Trophoblast cell (in vitro differentiated cells and primary cell): ENCODE results near the gene HOXD8.

Experiments used
- DNase-seq, 2 donors: peaks; one replicate each; pipeline ENCODE4 v3.0.0-alpha.2; 2016
- H2AFZ ChIP-seq: 2 replicates; pipeline ENCODE4 v1.6.1; 2013; ENCODE audit warnings: low read length, moderate library complexity, mild to moderate bottlenecking; ENCODE audit not compliant: insufficient read depth, poor library complexity
- H2AK5ac ChIP-seq: 2 replicates; pipeline ENCODE4 v1.6.1; 2013; ENCODE audit warnings: mild to moderate bottlenecking, low read length
- H2BK120ac ChIP-seq: 2 replicates; pipeline ENCODE4 v1.6.1; 2013; ENCODE audit warnings: low read length, mild to moderate bottlenecking, moderate library complexity; ENCODE audit not compliant: insufficient read depth, poor library complexity
- H2BK12ac ChIP-seq: 2 replicates; pipeline ENCODE4 v1.6.1; 2013; ENCODE audit warnings: mild to moderate bottlenecking, low read length, moderate library complexity
- H2BK5ac ChIP-seq: 2 replicates; pipeline ENCODE4 v1.6.1; 2013; ENCODE audit warnings: low read length, low read depth, moderate library complexity, mild to moderate bottlenecking; ENCODE audit not compliant: poor library complexity
- H3K14ac ChIP-seq: 2 replicates; pipeline ENCODE4 v1.6.1; 2013; ENCODE audit warnings: mild to moderate bottlenecking, low read length
- H3K18ac ChIP-seq: 2 replicates; pipeline ENCODE4 v1.6.1; 2013; ENCODE audit warnings: mild to moderate bottlenecking, low read length
- H3K23ac ChIP-seq: 2 replicates; pipeline ENCODE4 v1.6.1; 2013; ENCODE audit warnings: low read length
- H3K27ac ChIP-seq: 2 replicates; pipeline ENCODE4 v1.5.1; 2013; ENCODE audit warnings: low read depth, mild to moderate bottlenecking, inconsistent platforms, low read length, moderate library complexity
- H3K27me3 ChIP-seq: 2 replicates; pipeline ENCODE4 v1.6.1; 2013; ENCODE audit warnings: inconsistent platforms, mild to moderate bottlenecking, low read length, moderate library complexity; ENCODE audit not compliant: insufficient read depth
- H3K36me3 ChIP-seq, 2 experiments: 1 replicate in 1 of 2; 2 replicates in 1 of 2; pipeline ENCODE4 v1.6.1; 2013; ENCODE audit warnings: low read length in 2 of 2, mild to moderate bottlenecking in 2 of 2, moderate library complexity in 1 of 2; ENCODE audit not compliant: insufficient read depth in 2 of 2, control insufficient read depth in 1 of 2
- H3K4ac ChIP-seq: 2 replicates; pipeline ENCODE4 v1.6.1; 2013; ENCODE audit warnings: low read depth, mild to moderate bottlenecking, low read length, moderate library complexity
- H3K4me1 ChIP-seq, 2 experiments: 1 replicate in 1 of 2; 2 replicates in 1 of 2; pipeline ENCODE4 v1.6.1; 2013; ENCODE audit warnings: low read length in 2 of 2, mild to moderate bottlenecking in 2 of 2, moderate library complexity in 1 of 2; ENCODE audit not compliant: insufficient read depth in 2 of 2, control insufficient read depth in 1 of 2
- H3K4me2 ChIP-seq: 2 replicates; pipeline ENCODE4 v1.6.1; 2013; ENCODE audit warnings: inconsistent platforms, mild to moderate bottlenecking, low read length, moderate library complexity
- H3K4me3 ChIP-seq: 2 replicates; pipeline ENCODE4 v1.5.1; 2013; ENCODE audit warnings: mild to moderate bottlenecking, low read depth, low read length, inconsistent platforms
- H3K79me1 ChIP-seq: one replicate; pipeline ENCODE4 v1.6.1; 2013; ENCODE audit warnings: low read length
- H3K79me2 ChIP-seq: 2 replicates; pipeline ENCODE4 v1.6.1; 2013; ENCODE audit warnings: low read length, mild to moderate bottlenecking; ENCODE audit not compliant: control insufficient read depth, insufficient read depth, poor library complexity
- H3K9ac ChIP-seq: 2 replicates; pipeline ENCODE4 v1.6.1; 2013; ENCODE audit warnings: mild to moderate bottlenecking, low read length
- H3K9me3 ChIP-seq: 2 replicates; pipeline ENCODE4 v1.6.1; 2013; ENCODE audit warnings: low read depth, mild to moderate bottlenecking, control low read depth, inconsistent platforms, low read length; ENCODE audit not compliant: insufficient read depth
- H4K12ac ChIP-seq: 2 replicates; pipeline ENCODE4 v1.6.1; 2013; ENCODE audit warnings: low read depth, mild to moderate bottlenecking, low read length, moderate library complexity
- H4K8ac ChIP-seq: 2 replicates; pipeline ENCODE4 v1.6.1; 2013; ENCODE audit warnings: low read depth, mild to moderate bottlenecking, low read length, moderate library complexity
- H4K91ac ChIP-seq: one replicate; pipeline ENCODE4 v1.6.1; 2013; ENCODE audit warnings: low read depth, mild to moderate bottlenecking, low read length, moderate library complexity
- WGBS: extraction: QIAGEN DNeasy Blood & Tissue Kit; methylation state at CpG from one replicate; pipeline ENCODE4 v1.1.7; 2013; ENCODE audit warnings: missing lambda C conversion rate; ENCODE audit not compliant: insufficient read length, insufficient coverage; ENCODE audit errors: extremely low coverage; 5-methylcytosine and 5-hydroxymethylcytosine counted together

HOXD8 gene

GRCh38 chr2:176109946-176110345 is 19.6 kb upstream of the HOXD8 start:
- Histone ChIP-seq H3K79me2 (no peaks in the 10 kb centered on the region), H4K91ac (no peak overlapping the region), H3K14ac (no peak overlapping the region), H2BK12ac (no peak overlapping the region), H3K4ac (no peak overlapping the region), H3K79me1 (no peaks in the 10 kb centered on the region), H4K8ac (no peak overlapping the region), H3K36me3 (no peaks in the 10 kb centered on the region), H2BK120ac (no peak overlapping the region), H2BK5ac (no peak overlapping the region), H3K27ac (no peak overlapping the region), H3K4me2 (no peak overlapping the region), H2AFZ (no peak overlapping the region), H3K27me3 (peaks cover 81% of the 10 kb centered on the region), H3K23ac (no peak overlapping the region), H3K4me1 (peaks cover 7% of the 10 kb centered on the region in 2 experiments), H4K12ac (no peak overlapping the region), H2AK5ac (no peak overlapping the region), H3K4me3 (no peak overlapping the region), H3K9ac (no peak overlapping the region), H3K9me3 (peaks cover 15% of the 10 kb centered on the region), H3K18ac (no peak overlapping the region)
- no CpG with 5 or more reads among the region's 4 CpGs for WGBS
- DNase-seq: no peak

GRCh38 chr2:176110415-176111308 is 18.8 kb upstream of the HOXD8 start:
- peaks cover 77% of the 10 kb centered on the region for H3K27me3 ChIP-seq
- no peak overlapping the region for H2BK120ac ChIP-seq
- H3K4me1 ChIP-seq: peaks cover 7% of the 10 kb centered on the region in 2 experiments
- no peak overlapping the region for H2AFZ ChIP-seq
- H3K4me3 ChIP-seq: no peak overlapping the region
- H3K18ac ChIP-seq: no peak overlapping the region
- DNase-seq: no peak
- no peak overlapping the region for H3K4ac ChIP-seq
- H3K9me3 ChIP-seq: peaks cover 13% of the 10 kb centered on the region
- H4K12ac ChIP-seq: no peak overlapping the region
- H3K79me2 ChIP-seq: no peaks in the 10 kb centered on the region
- WGBS: no CpG with 5 or more reads among the region's 7 CpGs
- H2AK5ac ChIP-seq: no peak overlapping the region
- H4K91ac ChIP-seq: no peak overlapping the region
- H3K27ac ChIP-seq: no peak overlapping the region
- no peak overlapping the region for H4K8ac ChIP-seq
- H3K4me2 ChIP-seq: no peak overlapping the region
- no peak overlapping the region for H2BK5ac ChIP-seq
- no peaks in the 10 kb centered on the region for H3K79me1 ChIP-seq
- no peak overlapping the region for H3K9ac ChIP-seq
- no peaks in the 10 kb centered on the region for H3K36me3 ChIP-seq
- no peak overlapping the region for H3K23ac ChIP-seq
- H2BK12ac ChIP-seq: no peak overlapping the region
- no peak overlapping the region for H3K14ac ChIP-seq

GRCh38 chr2:176111309-176111663 is 18.2 kb upstream of the HOXD8 start:
- no peak overlapping the region for H3K14ac ChIP-seq
- H3K4me1 ChIP-seq: peaks cover 7% of the 10 kb centered on the region in 2 experiments
- no peak overlapping the region for H3K4me3 ChIP-seq
- no peak overlapping the region for H3K23ac ChIP-seq
- H3K27ac ChIP-seq: no peak overlapping the region
- no CpG with 5 or more reads among the region's 16 CpGs for WGBS
- peaks cover 77% of the 10 kb centered on the region for H3K27me3 ChIP-seq
- H4K12ac ChIP-seq: no peak overlapping the region
- no peak overlapping the region for H3K9ac ChIP-seq
- no peak overlapping the region for H2AK5ac ChIP-seq
- no peaks in the 10 kb centered on the region for H3K79me2 ChIP-seq
- no peak overlapping the region for H4K8ac ChIP-seq
- H2BK5ac ChIP-seq: no peak overlapping the region
- H3K4me2 ChIP-seq: no peak overlapping the region
- no peak overlapping the region for H2BK12ac ChIP-seq
- H3K79me1 ChIP-seq: no peaks in the 10 kb centered on the region
- no peaks in the 10 kb centered on the region for H3K36me3 ChIP-seq
- H3K9me3 ChIP-seq: peaks cover 16% of the 10 kb centered on the region
- no peak overlapping the region for H3K18ac ChIP-seq
- peak; percentile 27 to 56 for DNase-seq
- H4K91ac ChIP-seq: no peak overlapping the region
- H2BK120ac ChIP-seq: no peak overlapping the region
- H2AFZ ChIP-seq: no peak overlapping the region
- no peak overlapping the region for H3K4ac ChIP-seq

- Histone ChIP-seq H2AFZ (no peak overlapping the region), H3K36me3 (no peaks in the 10 kb centered on the region), H3K9me3 (peaks cover 18% of the 10 kb centered on the region), H4K91ac (no peak overlapping the region), H3K18ac (no peak overlapping the region), H3K9ac (no peak overlapping the region), H3K27ac (no peak overlapping the region), H3K79me2 (no peaks in the 10 kb centered on the region), H3K4ac (no peak overlapping the region), H2AK5ac (no peak overlapping the region), H3K4me1 (peaks cover 4 to 5% of the 10 kb centered on the region in 2 experiments), H2BK120ac (no peak overlapping the region), H2BK5ac (no peak overlapping the region), H3K79me1 (no peaks in the 10 kb centered on the region), H3K4me3 (no peak overlapping the region), H2BK12ac (no peak overlapping the region), H4K8ac (no peak overlapping the region), H3K4me2 (no peak overlapping the region), H4K12ac (no peak overlapping the region), H3K14ac (no peak overlapping the region), H3K27me3 (peaks cover 77% of the 10 kb centered on the region), H3K23ac (no peak overlapping the region)
- WGBS: no CpG with 5 or more reads among the region's 29 CpGs
- no peak for DNase-seq
These were observed 17.6 kb upstream of the HOXD8 start for GRCh38 chr2:176111846-176112374.
